DND-41 (cell line): Measurements from ENCODE around the gene MLC1.

ENCODE experiments used
- ATAC-seq: fragments of 200-7000 bp; cut with Tn5 transposase; 3 replicates; pipeline ENCODE4 v1.9.1; 2021; ENCODE audit warnings: low read depth; ENCODE audit not compliant: insufficient read depth
- DNase-seq: peaks from one replicate; pipeline ENCODE4 v3.0.0-alpha.2; 2020
- H2AFZ ChIP-seq: 2 replicates; pipeline ENCODE4 v1.6.0; 2012; ENCODE audit warnings: low read depth, low read length
- H3K27ac ChIP-seq: 2 replicates; pipeline ENCODE4 v1.5.1; 2012; ENCODE audit warnings: low read length, inconsistent platforms
- H3K27me3 ChIP-seq: fragments of 200-600 bp; sonication (generic); 2 replicates; pipeline ENCODE4 v1.6.0; 2012; ENCODE audit warnings: low read length, mild to moderate bottlenecking, inconsistent platforms; ENCODE audit not compliant: insufficient read depth, poor library complexity
- H3K36me3 ChIP-seq: 2 replicates; pipeline ENCODE4 v1.5.1; 2012; ENCODE audit warnings: low read length, inconsistent platforms; ENCODE audit not compliant: insufficient read depth
- H3K4me1 ChIP-seq: 2 replicates; pipeline ENCODE4 v1.5.1; 2012; ENCODE audit warnings: mild to moderate bottlenecking, low read length; ENCODE audit not compliant: insufficient read depth
- H3K4me2 ChIP-seq: 2 replicates; pipeline ENCODE4 v1.6.0; 2012; ENCODE audit warnings: mild to moderate bottlenecking, moderate library complexity, low read length, inconsistent platforms; ENCODE audit not compliant: insufficient read depth
- H3K4me3 ChIP-seq, 2 experiments: fragments of 200-600 bp in 1 of 2; shearing (Covaris generic) in 1 of 2; 2 replicates each; pipeline ENCODE4 v1.5.1; 2012 to 2016; ENCODE audit warnings: inconsistent platforms in 2 of 2, low read length in 2 of 2, mild to moderate bottlenecking in 2 of 2, low read depth in 1 of 2, moderate library complexity in 1 of 2
- H3K79me2 ChIP-seq: 2 replicates; pipeline ENCODE4 v1.6.0; 2012; ENCODE audit warnings: low read length, inconsistent platforms; ENCODE audit not compliant: insufficient read depth
- H3K9ac ChIP-seq: 2 replicates; pipeline ENCODE4 v1.6.0; 2012; ENCODE audit warnings: low read depth, mild to moderate bottlenecking, inconsistent platforms, low read length, moderate library complexity
- H3K9me3 ChIP-seq: 2 replicates; pipeline ENCODE4 v1.5.1; 2012; ENCODE audit warnings: low read length, moderate library complexity, mild to moderate bottlenecking, inconsistent platforms; ENCODE audit not compliant: insufficient read depth, severe bottlenecking
- H4K20me1 ChIP-seq: 2 replicates; pipeline ENCODE4 v1.6.0; 2012; ENCODE audit warnings: low read length; ENCODE audit not compliant: insufficient read depth
- CTCF ChIP-seq: IDR thresholded peaks from 2 replicates; pipeline ENCODE4 v1.5.1; 2012; ENCODE audit warnings: borderline replicate concordance, low read length, moderate library complexity, mild to moderate bottlenecking; ENCODE audit not compliant: poor library complexity, severe bottlenecking; ENCODE audit errors: extremely low read depth
- EZH2 ChIP-seq: IDR thresholded peaks from 3 replicates; pipeline ENCODE4 v1.6.1; 2012; ENCODE audit warnings: borderline replicate concordance, low read depth, mild to moderate bottlenecking, moderate library complexity, low read length, inconsistent platforms; ENCODE audit not compliant: severe bottlenecking

MLC1 gene

DNA sequence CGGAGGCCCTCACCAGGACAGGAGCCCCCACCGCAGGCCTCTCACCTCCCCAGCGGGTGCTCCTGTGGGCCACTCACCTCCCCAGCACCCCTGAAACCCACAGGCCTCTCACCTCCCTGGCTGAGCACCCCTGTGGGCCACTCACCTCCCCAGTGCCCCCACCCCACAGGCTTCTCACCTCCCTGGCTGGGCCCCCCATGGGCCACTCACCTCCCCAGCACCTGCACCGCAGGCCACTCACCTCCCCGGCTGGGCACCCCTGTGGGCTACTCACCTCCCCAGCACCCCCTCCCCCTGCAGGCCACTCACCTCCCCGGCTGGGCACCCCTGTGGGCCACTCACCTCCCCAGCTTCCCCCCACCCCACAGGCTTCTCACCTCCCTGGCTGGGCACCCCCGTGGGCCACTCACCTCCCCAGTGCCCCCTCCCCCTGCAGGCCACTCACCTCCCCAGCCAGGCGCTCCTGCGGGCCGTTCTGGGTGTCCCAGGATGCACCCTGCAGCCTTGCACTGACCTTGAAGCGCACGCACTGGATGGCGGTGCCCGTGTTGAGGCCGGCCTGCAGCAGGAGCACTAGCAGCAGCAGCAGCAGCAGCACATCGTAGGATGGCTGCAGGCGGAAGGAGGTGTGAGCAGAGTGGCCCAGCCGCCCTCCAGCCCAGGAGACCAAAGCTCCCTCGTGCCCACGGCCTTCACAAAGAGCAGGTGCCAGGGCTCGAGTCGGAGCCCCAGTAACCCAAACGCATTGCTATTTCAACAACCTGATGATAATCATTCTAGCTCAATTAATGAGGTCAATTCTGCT lies 21.4 kb downstream of the MLC1 start:
- Histone ChIP-seq H3K4me2 (no peak overlapping the region), H3K36me3 (no peaks in the 10 kb centered on the region), H3K9me3 (no peaks in the 10 kb centered on the region), H3K4me3 (no peak overlapping the region), H3K27ac (no peak overlapping the region), H2AFZ (no peak overlapping the region), H4K20me1 (no peaks in the 10 kb centered on the region; the same call in 1 of the 2 replicates), H3K4me1 (no peaks in the 10 kb centered on the region), H3K9ac (no peak overlapping the region), H3K79me2 (no peaks in the 10 kb centered on the region), H3K27me3 (no peaks in the 10 kb centered on the region)
- TF ChIP-seq EZH2 (no peak), CTCF (no peak)
- ATAC-seq (no peak), DNase-seq (no peak)

GRCh38 chr22:50062509-50063135 lies 22.6 kb downstream of the MLC1 start:
- Histone ChIP-seq H3K4me1 (no peaks in the 10 kb centered on the region), H3K27me3 (no peaks in the 10 kb centered on the region), H3K36me3 (no peaks in the 10 kb centered on the region), H3K4me2 (no peak overlapping the region), H3K9ac (no peak overlapping the region), H3K27ac (no peak overlapping the region), H3K4me3 (no peak overlapping the region), H3K9me3 (no peaks in the 10 kb centered on the region), H2AFZ (no peak overlapping the region), H4K20me1 (no peaks in the 10 kb centered on the region; the same call in 1 of the 2 replicates), H3K79me2 (no peaks in the 10 kb centered on the region)
- no peak for DNase-seq
- TF ChIP-seq EZH2 = no peak
- no peak for TF ChIP-seq CTCF
- ATAC-seq = no peak

DNA sequence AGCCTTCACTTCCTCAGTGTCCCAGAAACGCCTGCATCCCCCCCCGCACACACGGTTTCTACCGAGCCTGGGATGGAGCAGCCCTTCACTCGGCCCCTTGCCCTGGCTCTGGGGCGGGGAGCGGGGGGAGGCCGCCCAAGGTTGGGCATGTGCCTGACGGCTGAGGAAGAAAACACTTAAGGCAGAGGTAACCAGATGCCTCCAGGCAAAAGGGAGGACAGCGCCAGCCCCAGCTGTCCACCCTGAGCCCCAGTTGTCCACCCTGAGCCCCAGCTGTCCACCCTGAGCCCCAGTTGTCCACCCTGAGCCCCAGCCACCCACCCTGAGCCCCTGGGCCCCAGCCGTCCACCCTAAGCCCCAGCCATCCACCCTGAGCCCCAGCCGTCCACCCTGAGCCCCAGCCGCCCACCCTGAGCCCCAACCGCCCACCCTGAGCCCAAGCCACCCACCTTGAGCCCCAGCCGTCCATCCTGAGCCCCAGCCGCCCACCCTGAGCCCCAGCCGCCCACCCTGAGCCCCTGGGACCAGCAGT lies 23.3 kb downstream of the MLC1 start:
- Histone ChIP-seq H3K36me3 (no peaks in the 10 kb centered on the region), H3K4me2 (no peak overlapping the region), H4K20me1 (no peaks in the 10 kb centered on the region; the same call in 1 of the 2 replicates), H3K79me2 (no peaks in the 10 kb centered on the region), H3K9me3 (no peaks in the 10 kb centered on the region), H2AFZ (no peak overlapping the region), H3K9ac (no peak overlapping the region), H3K4me1 (no peaks in the 10 kb centered on the region), H3K27me3 (no peaks in the 10 kb centered on the region), H3K4me3 (no peak overlapping the region), H3K27ac (no peak overlapping the region)
- ATAC-seq = no peak
- TF ChIP-seq EZH2 = no peak
- no peak for TF ChIP-seq CTCF
- no peak for DNase-seq
